IPS-18c (cell line): Measurements from ENCODE around the gene SLC26A2.
A peak's percentile ranks its signal among the peaks of the same experiment; 100 is the strongest.

Experiments
- H3K4me3 ChIP-seq: 2 replicates; pipeline ENCODE4 v1.7.0; 2013; ENCODE audit warnings: low read depth, mild to moderate bottlenecking, low read length, moderate library complexity; ENCODE audit not compliant: insufficient read depth
- H3K9me3 ChIP-seq: one replicate; pipeline ENCODE4 v1.6.1; 2013; ENCODE audit warnings: mild to moderate bottlenecking, low read length, moderate library complexity; ENCODE audit not compliant: control insufficient read depth, insufficient read depth

SLC26A2 gene

DNA sequence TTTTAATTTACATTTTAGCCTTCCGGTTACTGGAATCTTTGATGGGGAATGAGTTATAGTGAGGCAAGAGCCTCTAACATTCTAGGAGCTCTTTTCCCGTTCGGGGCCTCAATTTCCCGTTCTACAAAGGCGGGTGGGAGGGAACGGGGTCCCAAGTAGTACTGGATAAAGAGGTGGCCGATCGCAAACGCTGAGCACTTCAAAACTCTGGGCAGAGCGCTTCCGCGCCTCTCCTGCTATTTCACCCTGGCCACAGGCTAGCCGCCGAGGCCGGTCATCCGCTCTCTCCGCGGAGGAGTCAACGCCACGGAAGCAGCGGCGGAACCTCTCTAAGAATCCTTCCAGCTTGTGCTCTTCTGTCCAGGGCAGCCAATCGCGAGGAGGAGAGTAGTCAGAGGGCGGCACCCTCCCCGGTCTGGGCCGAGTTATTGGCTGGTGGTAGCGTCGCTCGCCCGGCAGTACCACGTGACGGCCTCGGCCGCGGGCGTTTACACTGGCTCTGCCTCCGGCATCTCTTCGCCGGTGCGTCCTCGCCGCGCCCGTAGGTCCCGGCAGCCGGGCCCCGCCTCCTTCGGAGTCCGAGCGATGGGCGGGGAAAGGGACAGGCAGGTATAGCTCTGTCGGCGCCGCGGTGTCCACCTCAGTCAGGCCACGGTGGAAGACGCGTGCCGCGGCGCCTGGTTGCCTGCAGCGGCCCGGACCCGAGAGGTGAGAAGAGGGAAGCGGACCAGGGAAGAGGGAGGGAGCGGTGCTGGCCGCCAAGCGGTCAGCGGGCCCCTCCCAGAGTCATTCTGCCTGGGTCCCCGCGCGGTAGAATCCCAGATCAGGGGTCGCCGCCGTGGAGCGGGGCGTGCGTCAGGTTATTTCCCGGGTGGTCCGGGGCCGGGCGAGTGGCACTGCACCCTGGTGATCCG, at the start of gene SLC26A2:
Gene SLC26A2 (plus strand): TSS at position 487 of the 914 bp plus-strand sequence. CDS start 16,895 bp downstream, outside the sequence.
- H3K4me3 ChIP-seq, result peak within 1 kb of the TSS; percentile 87
- H3K9me3 ChIP-seq, result no peaks in the 10 kb centered on the region

DNA sequence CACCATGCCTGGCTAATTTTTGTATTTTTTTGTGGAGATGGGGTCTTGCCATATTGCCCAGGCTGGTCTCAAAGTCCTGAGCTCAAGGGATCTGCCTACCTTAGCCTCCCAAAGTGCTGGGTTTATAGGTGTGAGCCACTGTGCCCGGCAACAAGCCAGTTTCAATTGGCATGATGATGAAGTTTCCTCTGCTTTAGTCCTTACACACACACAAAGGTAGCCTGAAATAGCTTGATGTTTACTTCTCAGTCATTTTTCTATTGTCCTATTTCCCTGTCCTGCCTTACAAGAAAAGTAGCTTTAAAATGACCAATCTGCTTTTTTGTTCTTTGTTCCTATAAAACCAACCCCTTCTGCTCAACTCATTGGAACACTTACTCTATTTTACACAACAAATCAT, 49.5 kb upstream of the SLC26A2 start:
- no peak overlapping the region for H3K4me3 ChIP-seq
- H3K9me3 ChIP-seq, result no peaks in the 10 kb centered on the region

DNA sequence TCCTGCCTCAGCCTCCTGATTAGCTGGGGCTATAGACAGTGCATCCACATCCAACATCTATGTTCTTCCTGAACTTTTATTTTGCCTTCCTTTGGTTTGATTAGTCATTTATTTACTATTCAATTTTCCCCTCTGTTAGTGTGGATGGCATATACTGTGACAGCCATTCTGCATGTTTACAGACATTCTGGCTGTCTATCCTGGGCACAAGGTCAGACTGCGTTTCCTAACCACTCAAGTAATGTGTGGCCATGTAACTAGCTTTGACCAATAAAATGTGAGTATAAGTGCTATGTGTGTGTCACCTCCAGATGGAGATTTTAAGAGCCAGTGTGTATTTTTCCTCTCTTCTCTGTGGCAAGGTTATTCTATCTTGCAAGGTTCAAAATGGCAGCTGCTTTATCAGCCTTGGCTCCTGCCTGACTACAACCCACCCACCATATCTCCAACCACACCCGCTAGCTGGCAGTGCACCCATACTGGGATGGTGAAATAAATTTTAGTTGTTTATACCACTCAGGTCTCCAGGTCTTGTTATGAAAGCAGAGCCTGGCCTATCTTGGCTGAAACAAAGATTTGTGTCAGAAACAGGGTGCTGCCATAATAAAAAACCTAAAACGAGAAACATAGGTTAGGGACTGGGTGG, 48.2 kb upstream of the SLC26A2 start:
- Histone ChIP-seq H3K4me3 (no peak overlapping the region), H3K9me3 (no peaks in the 10 kb centered on the region)

DNA sequence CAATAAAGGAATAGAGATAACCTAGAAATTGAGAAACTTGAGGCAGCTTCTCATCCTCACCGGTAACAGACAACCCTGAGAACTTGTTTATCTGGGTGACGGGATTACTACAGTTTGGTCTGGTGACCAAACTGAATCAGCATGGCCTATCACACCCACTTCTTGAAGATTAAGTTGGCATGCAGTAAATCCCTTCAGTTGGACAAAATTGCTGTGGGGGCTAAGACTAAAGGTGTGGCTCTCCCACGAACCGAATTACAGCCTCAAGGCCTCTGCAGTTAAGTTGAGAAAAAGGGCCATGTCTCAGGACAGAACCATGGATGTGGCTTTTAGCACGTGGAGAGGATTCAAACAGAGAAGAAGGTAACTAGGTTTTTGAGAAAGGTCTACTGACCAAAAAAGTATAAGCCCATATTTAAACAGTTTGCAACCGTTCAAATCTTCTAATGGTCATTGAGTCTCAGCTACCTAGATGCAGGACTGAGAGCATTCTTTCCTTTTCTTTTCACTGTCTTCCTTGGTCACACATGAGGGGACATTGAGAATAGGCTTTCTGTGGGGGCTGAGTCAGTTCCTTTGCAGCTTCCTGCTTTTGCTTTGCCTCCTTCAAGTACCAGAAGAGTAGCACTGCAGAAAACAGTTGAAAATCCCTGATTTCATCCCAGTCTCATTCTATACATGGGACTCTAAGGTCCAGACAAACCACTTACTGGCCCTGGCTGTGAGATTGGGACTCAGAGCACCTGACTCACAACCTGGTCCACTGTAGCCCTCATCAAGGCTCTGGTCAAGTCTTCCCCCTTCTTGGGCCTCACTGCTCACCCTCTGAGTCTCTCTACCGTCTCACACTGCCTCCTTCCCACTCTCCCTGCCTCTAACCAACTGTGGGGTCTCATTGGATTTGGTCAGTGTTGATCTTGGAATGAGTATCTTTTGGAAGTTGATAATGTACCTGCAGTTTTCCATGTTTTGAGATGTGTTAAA, 46.8 kb upstream of the SLC26A2 start:
- Histone ChIP-seq H3K4me3 (no peak overlapping the region), H3K9me3 (no peaks in the 10 kb centered on the region)

DNA sequence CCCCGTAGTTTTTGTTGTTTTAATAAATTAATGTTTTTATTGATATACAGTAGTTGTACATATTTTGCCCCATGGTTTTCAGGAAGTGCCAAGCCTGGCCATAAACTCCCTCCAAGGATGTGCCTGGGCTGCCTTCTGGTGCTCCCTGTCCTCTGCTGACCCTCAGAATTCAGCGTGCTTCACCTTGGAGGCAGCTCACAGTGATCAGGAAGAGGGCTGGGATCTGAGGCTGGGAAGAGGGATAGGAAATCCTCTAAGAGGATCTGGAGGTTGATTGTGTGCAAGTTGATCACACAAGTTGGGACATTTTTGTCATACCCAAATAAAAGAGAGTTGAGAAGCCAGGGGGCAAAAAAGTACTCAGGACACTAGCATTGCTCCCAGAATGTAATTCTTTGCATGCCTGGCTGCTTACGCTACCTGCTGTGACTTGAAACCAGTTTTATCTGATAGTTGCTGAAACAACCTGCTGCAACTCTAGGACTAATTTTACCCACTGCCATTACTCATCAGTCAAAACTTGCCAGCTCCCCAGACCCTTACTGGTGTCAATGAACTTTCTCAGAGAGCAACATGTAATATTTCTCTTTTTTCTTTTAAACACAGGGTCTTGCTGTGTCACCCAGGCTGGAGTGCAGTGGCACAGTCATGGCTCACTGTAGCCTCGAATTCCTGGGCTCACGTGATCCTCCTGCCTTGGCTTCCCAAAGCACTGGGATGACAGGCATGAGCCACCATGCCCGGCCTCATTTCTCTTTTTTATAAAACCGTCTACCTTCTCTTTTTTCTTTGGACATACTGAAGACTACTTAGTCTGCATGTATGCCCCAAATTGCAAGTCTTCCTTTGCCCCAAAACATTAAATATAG, 44.9 kb upstream of the SLC26A2 start:
- Histone ChIP-seq H3K4me3 (no peak overlapping the region), H3K9me3 (no peaks in the 10 kb centered on the region)

DNA sequence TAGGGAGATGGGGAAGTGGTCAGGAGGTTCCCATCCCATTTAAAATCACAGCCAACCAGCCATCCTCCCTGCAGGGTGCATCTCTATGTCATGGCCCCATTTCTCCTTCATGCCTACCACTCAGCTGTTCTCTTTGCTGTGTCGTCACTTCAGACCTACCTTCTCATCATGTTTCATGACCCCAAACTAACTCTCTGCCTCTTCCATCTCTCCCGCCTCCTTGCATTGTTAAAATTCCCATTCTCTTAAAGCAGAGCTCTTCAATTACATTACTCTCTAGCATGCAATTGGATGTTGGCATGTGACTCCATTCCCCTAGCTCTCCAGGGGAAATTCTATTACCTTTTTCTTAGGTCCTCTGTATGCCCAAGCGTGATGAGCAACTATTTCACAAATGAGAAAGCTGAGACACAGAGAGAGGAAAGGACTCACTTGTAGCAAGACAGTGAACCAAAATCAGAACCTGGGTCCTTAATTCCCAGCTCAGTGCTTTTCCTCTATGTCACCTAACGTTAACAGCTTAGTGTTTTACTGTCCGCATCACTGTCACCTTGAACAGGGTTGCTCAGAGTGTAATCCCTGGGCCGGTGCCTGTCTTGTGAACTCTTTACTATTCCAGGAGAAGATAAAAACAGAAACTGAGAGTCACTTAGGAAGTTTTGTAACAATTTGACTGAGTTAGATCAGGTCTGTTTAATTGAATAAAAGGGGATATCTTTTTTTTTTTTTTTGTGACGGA, 44.1 kb upstream of the SLC26A2 start:
- H3K9me3 ChIP-seq, result no peaks in the 10 kb centered on the region
- H3K4me3 ChIP-seq, result no peak overlapping the region

DNA sequence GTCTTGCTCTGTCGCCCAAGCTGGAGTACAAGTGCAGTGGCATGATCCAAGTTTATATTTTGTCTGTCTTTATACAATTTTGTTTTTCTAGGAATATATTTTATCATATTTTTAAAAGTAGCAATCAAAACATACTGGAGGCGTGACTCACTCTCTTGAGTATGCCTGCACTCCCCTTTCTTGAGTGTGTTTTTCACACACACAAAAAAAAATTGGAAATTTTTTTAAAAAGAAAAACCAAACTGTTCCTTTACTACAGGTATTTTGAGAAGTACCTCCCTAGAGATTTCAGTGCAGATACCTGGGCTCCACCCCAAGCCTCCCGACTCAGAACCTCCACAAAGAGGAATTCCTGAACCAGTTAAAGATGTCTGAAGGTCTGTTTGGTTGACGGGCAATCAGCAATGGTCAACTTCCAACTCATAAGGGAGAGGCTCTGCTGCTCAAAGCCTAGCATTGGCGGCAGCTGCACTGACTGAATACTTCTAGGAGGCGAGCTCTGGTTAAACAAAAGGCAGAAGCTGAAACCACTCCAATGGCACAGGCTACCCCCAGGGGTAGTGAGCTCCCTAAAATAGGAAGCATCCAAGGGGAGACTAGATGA, 43.4 kb upstream of the SLC26A2 start:
- no peaks in the 10 kb centered on the region for H3K9me3 ChIP-seq
- H3K4me3 ChIP-seq, result no peak overlapping the region

DNA sequence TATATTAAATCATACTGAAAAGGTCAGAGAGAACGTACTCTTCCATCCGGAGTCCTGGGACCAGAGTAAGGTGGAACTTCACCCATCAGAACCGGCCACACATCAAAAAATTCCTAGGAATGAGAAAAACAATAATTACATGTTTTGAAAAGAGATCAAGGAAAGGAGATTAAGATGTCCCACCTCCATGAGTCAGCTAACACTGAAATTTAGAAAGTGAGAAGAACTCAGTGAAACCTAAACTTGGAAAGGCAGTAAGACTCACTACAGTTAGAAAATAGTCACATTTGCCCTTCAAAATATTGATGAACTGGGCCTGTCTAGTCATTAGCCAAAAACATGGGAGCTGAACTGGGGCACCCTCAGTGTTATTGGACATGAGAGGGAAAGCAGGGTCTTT, 39.0 kb upstream of the SLC26A2 start:
- H3K4me3 ChIP-seq, result no peak overlapping the region
- no peaks in the 10 kb centered on the region for H3K9me3 ChIP-seq

DNA sequence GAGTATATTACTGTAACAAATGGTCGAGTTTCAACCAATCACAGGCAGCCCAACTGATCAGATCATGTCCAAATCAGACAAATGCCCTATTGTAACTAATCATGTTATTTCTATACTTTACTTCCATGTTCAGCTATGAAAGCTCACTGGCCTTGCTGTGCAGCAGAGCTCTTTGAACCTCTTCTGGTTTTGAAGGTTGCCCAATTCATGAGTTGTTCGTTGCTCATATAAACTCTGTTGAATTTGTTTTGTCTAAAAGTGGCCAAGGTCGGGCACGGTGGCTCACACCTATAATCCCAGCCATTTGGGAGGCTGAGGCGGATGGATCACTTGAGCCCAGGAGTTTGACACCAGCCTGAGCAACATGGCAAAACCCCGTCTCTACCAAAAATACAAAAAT, 37.6 kb upstream of the SLC26A2 start:
- no peaks in the 10 kb centered on the region for H3K9me3 ChIP-seq
- H3K4me3 ChIP-seq, result no peak overlapping the region

DNA sequence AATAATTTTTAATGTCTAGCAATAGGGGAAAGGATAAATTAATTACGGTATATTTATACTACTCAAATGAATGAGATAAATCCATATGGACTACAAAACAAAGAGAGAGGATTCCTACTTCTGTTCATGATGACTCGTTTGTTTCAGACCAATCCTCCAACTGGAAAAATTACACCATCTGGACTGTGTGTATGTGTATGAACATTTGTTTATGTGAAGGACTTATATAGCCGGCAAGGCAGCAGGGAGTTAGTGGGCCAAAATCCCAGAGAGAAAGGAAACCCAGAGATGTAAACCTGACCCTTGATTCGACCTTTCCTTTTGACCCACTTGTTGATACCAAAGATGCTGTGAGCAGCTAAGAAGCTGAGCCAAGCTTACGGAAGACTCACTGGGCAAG, 36.1 kb upstream of the SLC26A2 start:
- H3K9me3 ChIP-seq, result no peaks in the 10 kb centered on the region
- H3K4me3 ChIP-seq, result no peak overlapping the region

DNA sequence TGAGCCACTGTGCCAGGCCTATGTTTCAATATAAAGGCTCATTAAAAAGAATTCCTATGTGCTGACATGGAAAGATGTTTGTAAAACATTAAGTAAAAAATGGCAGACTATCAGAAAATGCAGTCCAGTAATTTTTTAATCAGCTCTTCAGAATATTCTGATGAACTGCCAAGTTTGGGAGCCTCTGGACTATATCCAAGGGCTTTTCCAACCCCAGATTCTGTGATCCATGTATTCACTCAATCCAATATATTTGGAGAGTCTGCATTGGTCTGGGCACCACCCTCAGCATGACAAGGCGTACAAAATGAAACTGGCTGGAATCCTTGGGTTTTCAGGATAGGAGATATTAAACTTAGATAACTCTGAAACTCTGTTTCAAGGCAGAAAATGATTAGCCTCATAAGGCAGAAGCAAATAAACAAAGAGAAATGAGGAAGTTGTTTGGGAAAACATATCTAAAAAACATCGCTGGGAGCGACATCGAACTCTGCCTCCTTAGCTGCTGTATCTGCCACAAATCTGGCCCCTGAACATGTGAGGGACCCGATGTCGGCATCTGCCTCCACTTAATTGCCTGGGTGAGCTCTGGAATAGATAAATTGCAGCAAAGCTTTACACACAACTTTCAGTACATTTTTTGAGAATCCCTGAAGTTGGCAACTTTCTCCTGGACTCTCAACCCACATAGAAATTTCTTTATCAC, 30.4 kb upstream of the SLC26A2 start:
- Histone ChIP-seq H3K4me3 (no peak overlapping the region), H3K9me3 (no peaks in the 10 kb centered on the region)

DNA sequence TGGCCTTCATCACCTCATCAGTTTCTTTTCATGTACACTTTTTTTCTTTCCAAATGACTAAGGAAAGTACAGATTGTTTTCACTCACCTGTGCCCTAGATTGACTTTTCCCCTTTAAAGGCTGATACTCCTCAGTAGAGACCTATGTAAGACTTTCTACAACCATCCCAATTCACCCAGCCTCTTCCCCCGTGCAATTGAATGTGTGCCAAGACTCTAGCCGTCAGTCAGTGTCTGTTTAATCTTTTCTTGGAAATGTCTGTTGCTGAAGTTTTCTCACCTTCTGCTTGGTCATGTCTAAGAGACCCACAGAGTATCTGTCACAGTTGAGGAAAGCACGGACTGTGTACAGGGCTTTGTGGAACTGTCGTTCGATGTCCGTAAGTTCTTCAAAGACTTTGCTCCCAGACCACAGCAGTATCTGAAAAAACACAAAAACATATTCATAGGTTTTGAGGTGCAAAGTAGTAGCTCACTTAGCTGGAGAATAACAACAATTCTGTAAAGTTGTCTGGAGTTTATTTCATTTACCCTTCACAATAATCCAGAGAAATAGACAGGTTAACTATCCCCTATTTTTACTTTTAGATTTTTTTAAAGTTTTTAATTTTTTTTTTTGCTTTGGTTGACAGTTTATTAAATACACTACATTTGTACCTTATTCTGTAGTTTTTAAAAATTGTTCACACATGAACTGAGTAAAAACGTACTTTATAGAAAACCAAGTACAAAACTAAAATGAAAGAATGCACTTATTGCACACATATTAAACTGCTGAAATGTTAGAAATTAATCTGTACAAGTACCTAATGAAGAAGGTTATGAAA, 29.6 kb upstream of the SLC26A2 start:
- H3K4me3 ChIP-seq, result no peak overlapping the region
- no peaks in the 10 kb centered on the region for H3K9me3 ChIP-seq

DNA sequence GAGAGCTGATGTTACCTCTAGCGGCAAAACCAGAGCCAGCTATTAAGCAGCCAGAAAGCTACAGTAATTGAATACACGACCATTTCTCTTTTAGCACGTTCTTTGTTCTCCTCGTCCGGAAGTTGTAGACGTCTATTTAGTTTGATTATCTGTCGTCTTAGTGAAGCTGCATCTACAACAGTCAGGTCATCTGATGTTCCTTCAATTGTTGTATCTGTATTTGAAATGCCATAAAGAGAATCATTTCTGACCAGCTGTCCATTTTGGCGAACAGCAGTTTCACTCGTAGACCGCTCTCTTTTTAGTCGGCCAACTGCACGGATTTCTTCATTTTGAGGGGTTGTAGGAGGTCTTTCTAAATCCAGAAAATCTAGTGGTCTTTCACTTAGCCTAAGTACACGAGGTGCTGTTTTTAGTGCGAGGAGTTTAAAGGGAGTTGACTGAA, 28.5 kb upstream of the SLC26A2 start:
- H3K4me3 ChIP-seq, result no peak overlapping the region

More for the DNA sequence above, 28.5 kb upstream of the SLC26A2 start:
- no peaks in the 10 kb centered on the region for H3K9me3 ChIP-seq
